GM18951 (cell line): ENCODE measurements around the gene LTBP3.

Experiments used
- POLR2A ChIP-seq: IDR thresholded peaks from 4 replicates; pipeline ENCODE4 v1.6.1; 2011; ENCODE audit warnings: mild to moderate bottlenecking; ENCODE audit not compliant: insufficient read length, insufficient read depth; ENCODE audit errors: extremely low read depth
- in situ Hi-C: fragments of 300-500 bp; cut with MboI; formaldehyde crosslinking; loops from one replicate; pipeline ENCODE4 v1.12.0; 2022; ENCODE audit warnings: low sequenced_read_pairs, mixed read lengths, inconsistent platforms; ENCODE audit not compliant: unreplicated experiment

LTBP3 gene

DNA sequence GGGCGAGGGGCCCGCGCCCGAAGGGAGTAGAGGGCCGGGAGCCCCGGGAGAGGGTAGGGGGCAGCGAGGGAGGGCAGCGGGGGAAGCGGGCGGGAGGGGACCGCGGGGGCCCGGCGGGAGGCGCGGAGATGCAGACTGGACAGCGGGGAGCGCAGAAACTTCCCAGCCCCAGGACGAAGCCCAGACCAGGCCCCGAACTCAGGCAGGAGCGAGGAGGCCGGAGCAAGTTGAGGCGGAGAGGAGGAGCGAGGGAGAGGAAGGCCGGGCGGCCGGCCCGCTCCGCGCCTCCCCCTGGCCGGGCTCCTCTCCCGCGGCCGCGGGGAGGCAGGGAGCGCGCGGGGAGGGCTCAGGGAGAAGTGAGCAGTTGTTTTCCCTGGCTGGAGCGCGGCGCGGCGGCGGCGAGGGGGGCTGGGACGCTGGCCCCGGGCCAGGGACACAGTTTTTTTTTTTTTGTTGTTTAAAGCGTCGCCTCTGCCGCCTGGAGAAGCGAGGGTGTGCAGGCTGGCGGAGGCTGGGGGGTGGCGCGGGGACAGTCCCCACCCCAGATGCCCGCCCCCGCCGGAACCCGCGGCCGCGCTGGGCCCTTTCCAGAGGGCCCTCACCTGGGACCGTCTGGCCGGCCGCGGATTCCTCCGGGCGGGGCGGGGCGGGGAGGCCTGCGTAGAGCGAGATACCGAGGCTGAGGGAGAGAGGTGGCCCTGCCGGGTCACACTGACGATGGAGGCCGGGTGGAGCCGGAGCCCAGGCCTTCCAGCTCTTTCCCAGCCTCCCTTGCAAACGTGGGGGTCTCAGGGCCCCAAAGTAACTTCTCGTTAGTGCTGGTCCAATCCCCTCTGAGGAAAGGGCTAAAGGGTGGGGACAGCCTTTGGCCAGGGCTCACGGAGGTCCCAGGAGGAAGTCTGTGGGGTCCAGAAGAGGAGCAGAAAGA lies at the start of gene LTBP3:
TSS of gene LTBP3 (minus strand) at position 358 of the 928 bp plus-strand sequence. CDS start 400 bp downstream, outside the sequence.
- peak; percentile 26 for TF ChIP-seq POLR2A
- in situ Hi-C loops = no loop called here

DNA sequence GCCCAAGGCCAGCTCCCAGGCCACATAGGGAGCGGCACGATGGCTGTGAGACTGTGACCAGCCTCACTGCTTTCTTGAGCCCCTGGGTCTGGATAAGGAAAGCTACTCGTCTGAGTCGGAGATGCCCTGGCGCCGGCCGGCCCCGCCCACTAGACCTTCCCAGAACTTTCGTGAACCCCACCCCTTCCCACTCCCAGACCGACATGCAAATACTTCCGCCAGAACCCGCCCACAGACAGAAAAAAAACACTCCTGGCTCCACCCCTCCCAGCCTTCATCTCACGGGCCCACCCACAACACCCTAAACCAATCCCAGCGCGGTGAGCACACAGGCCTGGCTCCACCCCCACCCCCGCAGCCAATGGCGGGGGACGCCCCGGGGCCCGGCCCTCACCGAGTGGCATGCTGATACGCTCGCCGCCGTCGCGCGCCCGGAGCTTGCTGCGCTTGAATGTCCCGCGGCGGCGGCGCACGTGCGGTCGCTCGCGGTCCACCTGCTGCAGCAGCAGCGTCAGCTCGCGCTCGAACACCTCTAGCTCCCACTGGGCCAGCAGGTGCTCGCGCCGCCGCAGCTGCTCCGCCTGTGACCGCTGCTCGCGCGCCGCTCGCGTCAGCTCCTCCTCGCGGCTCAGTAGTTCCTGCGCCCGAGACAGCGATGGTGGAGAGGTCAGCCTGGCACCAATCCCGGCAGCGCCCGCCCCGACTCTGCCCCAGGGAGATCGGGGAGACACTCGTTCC lies 48.9 kb upstream of the LTBP3 start:
- no peak for TF ChIP-seq POLR2A
- in situ Hi-C loops = no loop called here

DNA sequence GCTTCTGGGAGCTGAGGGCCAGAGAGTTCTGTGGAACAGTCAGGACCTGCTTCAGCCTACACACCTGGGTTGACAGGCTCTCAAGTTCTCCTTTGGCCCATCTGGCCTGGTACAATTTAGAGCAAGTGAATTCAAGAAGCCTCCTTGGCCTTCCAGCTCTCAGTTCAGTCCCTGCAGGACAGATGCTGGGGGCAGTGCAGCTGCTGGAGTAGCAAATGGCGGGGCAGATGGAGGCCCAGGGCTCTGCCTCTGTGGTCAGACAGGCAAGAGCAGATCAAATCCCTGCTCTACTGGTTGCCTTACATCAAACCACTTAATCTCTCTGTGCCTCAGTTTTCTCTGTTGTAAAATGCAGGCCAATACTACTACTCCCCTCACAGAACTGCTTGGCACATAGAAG lies 46.1 kb upstream of the LTBP3 start:
- no peak for TF ChIP-seq POLR2A
- in situ Hi-C loops = no loop called here

DNA sequence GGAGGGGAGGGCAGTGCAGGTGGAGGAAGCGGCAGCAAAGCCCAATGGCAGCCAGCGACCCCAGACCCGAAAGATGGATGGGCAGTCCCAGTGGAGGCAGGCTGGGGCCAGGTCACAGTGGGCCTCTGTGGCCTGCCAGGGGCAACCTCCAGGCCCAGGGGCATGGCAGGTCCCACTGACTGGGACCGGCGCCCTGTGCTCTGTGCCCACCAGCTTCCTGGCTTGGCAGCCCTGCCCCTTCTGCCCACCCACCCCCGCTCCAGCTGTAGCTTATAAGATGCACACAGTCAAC lies 41.7 kb upstream of the LTBP3 start:
- no peak for TF ChIP-seq POLR2A
- in situ Hi-C loops = no loop called here

DNA sequence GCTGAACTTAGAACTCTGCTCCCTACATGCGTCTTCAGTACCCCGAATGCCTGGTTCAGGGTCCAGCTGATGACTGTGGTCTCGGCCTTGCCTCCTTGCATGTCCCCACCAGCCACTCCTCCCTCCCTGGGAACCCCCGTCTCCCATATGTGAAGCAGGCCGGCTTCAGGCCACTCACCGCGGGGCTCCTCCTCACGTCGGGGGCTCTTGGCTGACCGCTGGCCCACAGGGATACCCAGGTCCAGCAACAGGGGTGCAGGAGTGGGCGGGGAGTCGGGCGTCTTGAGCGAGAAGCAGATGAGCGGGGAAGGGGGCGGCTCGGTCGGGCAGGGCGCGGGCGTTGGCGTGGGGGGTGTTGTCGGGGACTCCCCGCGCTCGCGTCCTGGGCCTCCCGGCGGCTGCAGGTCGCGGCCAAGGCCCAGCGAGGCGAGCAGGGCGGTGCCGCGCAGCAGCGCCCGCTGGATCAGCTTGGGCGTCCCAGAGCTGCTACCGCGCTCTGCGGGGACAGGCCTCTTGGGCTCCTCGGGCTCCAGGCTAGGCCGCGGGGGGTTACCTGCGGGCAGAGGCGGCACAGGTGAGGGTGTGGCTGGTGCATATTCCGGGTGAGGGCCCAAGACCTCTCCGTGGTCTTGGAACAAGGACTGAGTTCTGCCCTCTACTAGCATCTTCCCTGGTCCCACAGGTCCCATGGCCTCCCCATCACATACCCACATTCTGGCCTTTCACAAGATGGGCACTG lies 41.2 kb upstream of the LTBP3 start:
- in situ Hi-C loops = no loop called here
- no peak for TF ChIP-seq POLR2A

DNA sequence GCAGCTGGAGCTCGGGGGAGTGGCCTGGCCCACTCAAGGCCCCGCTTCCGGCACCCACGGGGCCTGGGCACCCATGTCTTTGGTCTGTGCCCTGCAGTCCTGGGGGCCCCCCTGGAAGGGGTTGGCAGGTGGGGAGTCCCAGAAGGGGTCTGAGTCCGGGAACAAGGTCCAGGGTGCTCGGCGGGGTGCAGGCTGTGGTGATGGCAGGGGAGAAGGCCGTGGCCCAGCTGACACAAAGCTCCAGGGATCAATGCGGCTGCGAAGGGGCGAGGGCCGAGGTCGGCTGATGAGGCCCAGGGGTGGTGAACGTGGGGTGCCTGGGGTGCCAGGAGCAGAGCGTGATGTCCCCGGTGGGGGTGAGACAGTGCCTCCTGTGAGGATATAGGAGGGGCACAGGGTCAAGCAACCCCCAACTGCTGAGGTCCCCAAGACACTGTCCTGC lies 40.1 kb upstream of the LTBP3 start:
- TF ChIP-seq POLR2A = no peak
- in situ Hi-C loops = no loop called here

DNA sequence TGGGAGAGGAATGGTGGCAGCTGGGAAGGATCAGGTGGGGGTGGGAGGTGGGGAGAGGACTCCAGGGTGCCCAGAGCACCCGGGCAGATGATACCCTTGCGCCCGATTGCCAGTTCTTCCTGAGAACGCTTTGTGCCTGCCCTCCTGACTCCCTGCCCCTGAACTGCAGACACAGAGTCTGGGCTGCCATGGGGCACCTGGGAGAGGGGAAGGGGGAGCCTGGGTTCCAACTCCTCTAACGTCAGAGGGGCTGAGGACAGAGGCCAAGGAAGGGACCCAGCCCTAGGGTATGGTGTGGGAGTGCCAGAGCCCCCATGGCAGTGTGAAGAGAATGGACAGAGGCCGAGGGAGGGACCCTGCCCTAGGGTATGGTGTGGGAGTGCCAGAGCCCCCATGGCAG lies 38.4 kb upstream of the LTBP3 start:
- TF ChIP-seq POLR2A = no peak
- in situ Hi-C loops = no loop called here

DNA sequence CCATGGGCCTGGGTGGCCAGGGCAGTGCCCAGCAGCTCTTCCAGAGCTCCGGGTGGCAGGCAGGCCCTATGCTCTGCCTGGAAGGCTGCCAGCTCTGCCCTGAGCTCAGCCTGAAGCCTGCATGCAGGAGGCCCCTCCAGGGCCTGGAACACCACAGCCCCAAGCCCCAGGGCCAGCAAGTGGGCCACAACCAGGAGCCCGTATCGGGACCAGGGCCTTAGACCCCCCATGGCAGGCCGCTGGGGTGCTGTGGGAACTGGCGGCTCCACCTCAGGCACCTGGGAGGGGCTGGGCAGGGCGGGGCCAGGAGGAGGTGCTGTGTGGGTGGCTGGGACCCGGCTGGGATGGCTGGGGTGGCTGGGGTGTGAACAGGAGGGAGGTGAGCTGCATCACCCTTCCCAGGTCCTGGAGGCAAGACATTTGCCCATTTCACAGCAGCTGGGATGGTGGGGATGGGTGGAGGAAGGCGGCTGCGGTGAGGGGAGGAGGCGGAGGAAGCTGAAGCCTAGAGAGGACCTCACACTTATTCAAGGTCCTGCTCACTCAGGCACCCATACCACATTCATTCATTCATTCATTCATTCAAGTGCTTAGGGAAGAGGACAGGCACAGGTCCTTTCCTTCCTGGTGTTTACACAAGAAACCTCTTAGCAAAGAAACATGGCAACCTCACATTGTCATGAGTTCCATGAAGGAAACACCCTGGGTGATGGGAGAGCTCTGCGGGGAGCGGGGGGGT lies 37.6 kb upstream of the LTBP3 start, which contains the start of gene KCNK7:
TSS of gene KCNK7 (minus strand) at position 258 of the 739 bp plus-strand sequence. CDS start at position 230, 28 bp downstream.
- no peak for TF ChIP-seq POLR2A
- in situ Hi-C loops = no loop called here

DNA sequence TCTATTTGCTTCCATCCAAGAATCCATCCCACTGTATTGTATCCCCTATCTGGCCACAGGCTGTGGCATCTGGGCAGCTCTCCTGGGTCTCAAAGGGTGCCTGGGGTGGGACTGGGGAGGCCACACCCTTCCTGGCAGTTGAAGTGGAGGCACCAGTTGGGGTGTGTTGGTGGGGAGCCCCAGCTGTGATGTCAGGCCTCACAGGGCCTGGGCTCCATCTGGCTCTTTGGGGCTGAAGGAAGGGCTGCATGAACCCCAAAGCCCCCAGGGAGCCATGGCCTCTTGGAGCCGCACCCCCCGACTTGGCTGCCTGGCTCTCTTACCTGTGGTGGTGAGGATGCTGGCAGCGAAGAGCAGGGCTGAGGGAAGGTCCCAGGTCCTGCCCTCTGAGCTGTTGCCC lies 37.0 kb upstream of the LTBP3 start:
- in situ Hi-C loops = no loop called here
- no peak for TF ChIP-seq POLR2A

DNA sequence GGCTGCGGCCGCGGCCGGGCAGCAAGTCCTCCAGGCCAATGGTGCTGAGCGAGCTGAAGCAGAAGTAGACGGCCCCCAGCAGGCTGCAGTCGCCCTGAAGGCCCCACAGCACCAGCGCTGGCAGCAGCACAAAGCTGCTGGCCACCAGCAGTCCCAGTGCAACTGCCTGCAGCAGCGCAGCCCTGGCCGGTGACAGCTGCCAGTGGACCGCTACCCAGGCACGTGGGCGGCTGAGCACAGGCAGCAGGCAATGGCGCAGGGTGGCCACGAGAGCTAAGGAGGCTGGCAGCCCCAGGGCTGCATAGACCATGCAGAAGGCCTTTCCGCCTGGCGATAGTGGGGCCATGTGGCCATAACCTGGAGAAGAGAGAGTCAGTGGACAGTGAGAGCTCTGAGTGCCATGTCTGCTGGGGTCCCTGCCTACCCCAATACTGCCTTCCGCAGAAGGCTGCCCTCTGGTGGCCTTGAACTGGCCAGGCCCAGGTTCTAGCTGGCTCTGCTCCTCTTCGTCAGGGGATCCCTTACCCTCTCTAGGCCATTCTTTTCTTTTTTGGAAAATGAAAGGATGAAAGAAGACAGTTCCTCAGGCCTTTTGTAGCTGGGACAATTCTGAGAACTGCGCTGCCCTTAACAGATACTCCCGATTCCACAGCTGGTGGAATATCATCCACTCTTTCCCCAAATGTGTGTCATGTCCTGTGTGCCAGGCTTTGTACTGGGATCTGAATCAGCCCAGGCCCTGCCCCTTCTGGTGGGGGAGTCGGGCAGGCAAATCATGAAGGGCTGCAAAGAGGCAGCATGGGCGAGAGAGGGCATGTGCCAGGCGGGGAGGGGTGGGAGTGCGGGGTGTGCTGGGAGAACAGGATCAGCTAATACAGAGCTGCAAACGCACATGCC lies 35.6 kb upstream of the LTBP3 start:
- in situ Hi-C loops = no loop called here
- no peak for TF ChIP-seq POLR2A

DNA sequence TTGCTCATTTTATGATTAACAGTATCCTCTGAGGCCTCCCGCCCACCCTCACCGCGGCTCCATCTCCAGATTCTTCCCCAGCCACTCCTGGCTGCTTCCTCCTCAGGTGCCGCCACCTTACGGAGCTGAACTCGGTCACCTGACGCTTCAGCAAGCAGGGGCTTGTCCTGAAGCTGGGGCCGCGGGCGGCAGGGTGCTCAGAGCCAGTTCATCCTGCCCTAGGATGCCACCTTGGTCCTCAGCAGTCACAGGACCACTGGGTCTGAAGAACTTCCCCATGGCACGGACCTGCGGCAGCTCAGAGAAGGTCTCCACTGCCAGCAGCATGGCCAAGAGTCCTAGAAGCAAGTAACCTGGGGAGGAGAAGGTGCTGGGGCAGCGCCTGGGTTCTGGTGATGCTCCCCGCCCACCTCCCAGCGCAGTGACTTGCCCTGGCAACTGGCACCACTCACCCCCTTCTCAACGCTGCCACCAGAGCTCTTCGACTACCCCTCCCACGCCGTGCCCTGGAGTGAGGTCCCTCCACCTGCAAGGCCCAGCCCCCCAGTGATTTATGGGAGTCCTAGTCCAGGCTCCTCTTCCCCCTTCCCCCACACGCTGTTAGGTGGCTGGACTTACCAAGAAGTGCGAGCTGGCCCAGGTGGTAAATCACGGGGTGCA lies 34.8 kb upstream of the LTBP3 start:
- no peak for TF ChIP-seq POLR2A
- in situ Hi-C loops = no loop called here
